Stimulated activated CD4-positive, alpha-beta T cell treated with anti-CD3 and anti-CD28 coated beads, Interleukin-4, amount 100 ng/mL, for 4 hours (primary cell): ENCODE results near the gene DCAF6.

Source experiments
- DNase-seq, 2 experiments: peaks; one replicate each; pipeline ENCODE4 v3.0.0-alpha.2; 2020

Gene DCAF6

GRCh38 chr1:168088511-168089325 is 152.2 kb downstream of the DCAF6 start:
- DNase-seq, result no peak

GRCh38 chr1:168089326-168089978 is 153.0 kb downstream of the DCAF6 start:
- no peak for DNase-seq

GRCh38 chr1:168089979-168090337 is 153.5 kb downstream of the DCAF6 start:
- no peak for DNase-seq

GRCh38 chr1:168090395-168090794 is 153.9 kb downstream of the DCAF6 start:
- DNase-seq, result no peak

GRCh38 chr1:168091063-168091462 is 154.6 kb downstream of the DCAF6 start:
- DNase-seq, result no peak

- DNase-seq, result no peak
These were observed 155.5 kb downstream of the DCAF6 start for GRCh38 chr1:168091720-168092550.

GRCh38 chr1:168092566-168093355 is 156.3 kb downstream of the DCAF6 start:
- DNase-seq, result no peak

GRCh38 chr1:168093616-168094015 is 157.1 kb downstream of the DCAF6 start:
- DNase-seq, result no peak

GRCh38 chr1:168095476-168095875 is 159.0 kb downstream of the DCAF6 start:
- no peak for DNase-seq

- DNase-seq, result no peak
These were observed 160.0 kb downstream of the DCAF6 start for GRCh38 chr1:168096296-168097165.

GRCh38 chr1:168097921-168098528 is 161.5 kb downstream of the DCAF6 start:
- DNase-seq, result no peak

- no peak for DNase-seq
These were observed 162.2 kb downstream of the DCAF6 start for GRCh38 chr1:168098534-168099320.

GRCh38 chr1:168099337-168099801 is 162.9 kb downstream of the DCAF6 start:
- no peak for DNase-seq

- DNase-seq, result no peak
These were observed 164.0 kb downstream of the DCAF6 start for GRCh38 chr1:168100315-168101002.

GRCh38 chr1:168101336-168101735 is 164.9 kb downstream of the DCAF6 start:
- no peak for DNase-seq

GRCh38 chr1:168102487-168102886 is 166.0 kb downstream of the DCAF6 start:
- DNase-seq, result no peak

- no peak for DNase-seq
These were observed 168.1 kb downstream of the DCAF6 start for GRCh38 chr1:168104535-168104934.

- DNase-seq, result no peak
These were observed 169.4 kb downstream of the DCAF6 start for GRCh38 chr1:168105846-168106245.

- DNase-seq, result no peak
These were observed 169.8 kb downstream of the DCAF6 start for GRCh38 chr1:168106274-168106673.
